ENCODE results near the gene SPATA24. TPM values are rescaled to one million over a fixed set of nuclear protein-coding genes. Genes with fewer than 3 reads are reported as not detected.
"Not testable (repeated sequence)": the region's sequence is repeated elsewhere in the genome, so short reads cannot be mapped to it uniquely, and the experiment has no call there.

Gene SPATA24
- total RNA-seq, 4 donors from 2014 or later = 1.3 to 2.2 (median 1.4) TPM; not detected in 1

DNA sequence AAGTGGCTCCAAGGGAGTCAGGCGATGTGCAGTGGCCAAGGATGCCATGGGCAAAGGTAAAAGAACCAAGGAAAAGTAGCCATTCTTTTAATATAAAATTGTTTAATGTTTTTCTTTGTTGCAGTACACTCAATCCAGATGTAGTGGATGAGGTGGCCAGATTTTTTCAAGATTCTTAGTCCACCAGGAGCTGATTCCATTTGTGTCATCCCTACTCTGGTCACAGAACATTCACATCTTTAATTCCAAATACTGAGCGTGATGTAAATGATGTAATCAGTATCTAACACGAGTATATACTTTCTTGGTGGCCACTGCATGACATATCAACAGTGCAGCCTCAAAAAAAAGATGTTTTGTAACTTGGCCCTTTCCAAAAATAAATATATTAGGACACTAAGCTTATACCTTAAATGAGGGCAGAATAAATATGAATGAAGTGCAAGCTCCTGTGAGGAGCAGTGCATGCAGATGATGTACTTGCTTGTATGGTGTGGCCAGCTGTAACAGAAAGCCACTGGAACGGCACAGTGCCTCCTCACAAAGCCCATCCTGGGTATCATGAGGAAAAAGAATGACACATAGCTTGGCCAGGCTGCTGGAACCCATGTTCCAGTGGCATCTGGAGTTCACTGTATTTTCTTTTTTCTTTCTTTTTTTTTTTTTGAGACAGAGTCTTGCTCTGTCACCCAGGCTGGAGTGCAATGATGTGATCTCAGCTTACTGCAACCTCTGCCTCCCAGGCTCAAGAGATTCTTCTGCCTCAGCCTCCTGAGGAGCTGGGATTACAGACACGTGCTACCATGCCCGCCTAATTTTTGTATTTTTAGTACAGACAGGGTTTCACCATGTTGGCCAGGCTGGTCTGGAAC, 6.5 kb upstream of the SPATA24 start:
- Histone ChIP-seq H3K4me1 (peaks cover 28% of the 10 kb centered on the region), H3K9me3 (no peaks in the 10 kb centered on the region), H3K36me3 (no peaks in the 10 kb centered on the region), H3K4me3 (no peak overlapping the region), H3K27ac (peak overlapping the region; percentile 28), H3K27me3 (no peaks in the 10 kb centered on the region)
- WGBS = 55% methylated on average over 6 of the region's 6 CpGs
- DNase-seq (ENCODE audit: low spot score in 2 of 2) = no peak
- TF ChIP-seq, protein P1, sequence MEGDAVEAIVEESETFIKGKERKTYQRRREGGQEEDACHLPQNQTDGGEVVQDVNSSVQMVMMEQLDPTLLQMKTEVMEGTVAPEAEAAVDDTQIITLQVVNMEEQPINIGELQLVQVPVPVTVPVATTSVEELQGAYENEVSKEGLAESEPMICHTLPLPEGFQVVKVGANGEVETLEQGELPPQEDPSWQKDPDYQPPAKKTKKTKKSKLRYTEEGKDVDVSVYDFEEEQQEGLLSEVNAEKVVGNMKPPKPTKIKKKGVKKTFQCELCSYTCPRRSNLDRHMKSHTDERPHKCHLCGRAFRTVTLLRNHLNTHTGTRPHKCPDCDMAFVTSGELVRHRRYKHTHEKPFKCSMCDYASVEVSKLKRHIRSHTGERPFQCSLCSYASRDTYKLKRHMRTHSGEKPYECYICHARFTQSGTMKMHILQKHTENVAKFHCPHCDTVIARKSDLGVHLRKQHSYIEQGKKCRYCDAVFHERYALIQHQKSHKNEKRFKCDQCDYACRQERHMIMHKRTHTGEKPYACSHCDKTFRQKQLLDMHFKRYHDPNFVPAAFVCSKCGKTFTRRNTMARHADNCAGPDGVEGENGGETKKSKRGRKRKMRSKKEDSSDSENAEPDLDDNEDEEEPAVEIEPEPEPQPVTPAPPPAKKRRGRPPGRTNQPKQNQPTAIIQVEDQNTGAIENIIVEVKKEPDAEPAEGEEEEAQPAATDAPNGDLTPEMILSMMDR (IDR thresholded peaks at IDR 0.05) = no peak
- TF ChIP-seq POLR2A (IDR thresholded peaks at IDR 0.05) (no peak), EP300 (IDR thresholded peaks at IDR 0.05) (no peak), POLR2AphosphoS5 (IDR thresholded peaks at IDR 0.05) (no peak)

DNA sequence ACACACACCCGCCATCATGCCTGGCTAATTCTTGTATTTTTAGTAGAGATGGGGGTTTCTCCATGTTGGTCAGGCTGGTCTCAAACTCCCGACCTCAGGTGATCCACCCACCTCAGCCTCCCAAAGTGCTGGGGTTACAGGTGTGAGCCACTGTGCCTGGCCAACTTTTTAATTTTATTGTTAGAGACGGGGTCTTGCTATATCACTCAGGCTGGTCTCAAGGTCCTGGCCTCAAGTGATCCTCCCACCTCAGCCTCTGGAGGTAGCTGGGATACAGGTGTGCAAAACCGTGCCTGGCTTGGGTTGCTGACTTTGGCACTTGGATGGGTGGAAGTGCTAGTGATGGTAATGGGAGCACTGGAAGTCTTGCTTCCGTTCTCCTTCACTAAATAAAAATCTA, 5.2 kb upstream of the SPATA24 start:
- H3K27ac ChIP-seq; H3K27me3 ChIP-seq; DNase-seq (ENCODE audit: low spot score in 2 of 2); H3K36me3 ChIP-seq; H3K9me3 ChIP-seq; H3K4me3 ChIP-seq: not testable (repeated sequence)
- peaks cover 20% of the 10 kb centered on the region for H3K4me1 ChIP-seq
- WGBS = 82% methylated on average over 5 of the region's 5 CpGs

DNA sequence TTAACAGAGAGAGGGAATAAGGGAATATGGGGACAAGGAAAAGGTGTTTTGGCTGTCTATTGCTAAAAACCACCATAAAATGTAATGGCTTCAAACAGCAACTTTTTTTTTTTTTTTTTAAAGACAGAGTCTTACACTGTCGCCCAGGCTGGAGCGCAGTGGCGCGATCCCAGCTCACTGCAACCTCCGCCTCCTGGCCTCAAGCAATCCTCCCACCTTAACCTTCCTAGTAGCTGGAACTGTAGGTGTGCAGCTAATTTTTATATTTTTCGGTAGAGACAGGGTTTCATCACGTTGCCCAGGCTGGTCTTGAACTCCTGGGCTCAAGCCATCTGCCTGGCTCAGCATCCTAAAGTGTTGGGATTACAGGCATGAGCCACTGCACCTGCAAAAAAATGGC, 4.3 kb upstream of the SPATA24 start:
- Histone ChIP-seq H3K27me3 (no peaks in the 10 kb centered on the region), H3K27ac (no peak overlapping the region), H3K4me1 (peaks cover 26% of the 10 kb centered on the region), H3K36me3 (no peaks in the 10 kb centered on the region), H3K9me3 (no peaks in the 10 kb centered on the region), H3K4me3 (no peak overlapping the region)
- DNase-seq (ENCODE audit: low spot score in 2 of 2) = no peak
- 77% methylated on average over 7 of the region's 7 CpGs for WGBS
- no peak for TF ChIP-seq POLR2AphosphoS5 (IDR thresholded peaks at IDR 0.05)
- TF ChIP-seq POLR2A (IDR thresholded peaks at IDR 0.05) = no peak
- TF ChIP-seq, protein P1 (IDR thresholded peaks at IDR 0.05) = no peak
- TF ChIP-seq EP300 (IDR thresholded peaks at IDR 0.05) = no peak

DNA sequence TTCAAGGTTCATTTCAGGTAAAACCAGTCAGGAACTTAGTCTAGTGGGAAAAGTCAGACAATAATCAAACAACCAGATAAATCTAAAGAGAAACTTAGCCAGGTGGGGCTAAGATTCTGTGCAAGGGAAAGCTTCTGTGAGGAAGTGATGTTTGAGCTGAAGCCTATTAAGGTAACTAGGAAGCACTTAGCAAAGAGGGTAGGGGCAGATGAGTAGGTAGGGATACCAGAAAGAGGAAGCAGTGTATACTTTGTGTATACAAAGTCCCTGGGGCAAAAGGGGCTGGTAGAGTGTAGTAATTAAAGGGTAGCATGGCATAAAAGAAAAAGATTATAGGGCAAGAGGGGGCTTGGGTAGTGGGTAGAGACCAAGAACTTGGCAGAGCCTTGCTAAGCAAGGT, 3.6 kb upstream of the SPATA24 start:
- Histone ChIP-seq H3K27ac (no peak overlapping the region), H3K36me3 (no peaks in the 10 kb centered on the region), H3K4me3 (no peak overlapping the region), H3K4me1 (peaks cover 29% of the 10 kb centered on the region), H3K27me3 (no peaks in the 10 kb centered on the region), H3K9me3 (no peaks in the 10 kb centered on the region)
- no peak for TF ChIP-seq POLR2A (IDR thresholded peaks at IDR 0.05)
- no peak for TF ChIP-seq POLR2AphosphoS5 (IDR thresholded peaks at IDR 0.05)
- TF ChIP-seq EP300 (IDR thresholded peaks at IDR 0.05) = no peak
- TF ChIP-seq, protein P1 (IDR thresholded peaks at IDR 0.05) = no peak
- no peak for DNase-seq (ENCODE audit: low spot score in 2 of 2)

DNA sequence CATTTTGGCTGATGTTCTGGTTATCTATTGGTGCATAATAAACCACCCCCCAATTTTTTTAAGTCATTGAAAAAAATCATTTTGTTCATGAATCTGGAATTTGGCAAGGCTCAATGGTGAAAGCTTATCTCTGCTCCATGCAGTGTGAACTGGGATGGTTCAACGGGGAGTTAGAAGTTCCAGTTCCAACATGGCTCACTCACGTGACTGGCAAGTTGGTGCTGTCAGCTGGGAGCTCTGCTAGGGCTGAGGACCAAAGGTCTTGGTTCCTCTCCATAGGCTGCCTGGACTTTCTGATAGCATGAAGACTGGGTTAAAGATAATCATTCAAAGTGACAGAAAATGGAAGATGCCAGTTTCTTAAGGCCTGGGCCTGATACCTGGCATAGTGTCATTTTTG, 3.1 kb upstream of the SPATA24 start:
- 68% methylated on average over 2 of the region's 2 CpGs for whole genome bisulfite sequencing
- no peak for TF ChIP-seq POLR2AphosphoS5 (IDR thresholded peaks at IDR 0.05)
- TF ChIP-seq, protein P1 (IDR thresholded peaks at IDR 0.05) = no peak
- TF ChIP-seq EP300 (IDR thresholded peaks at IDR 0.05) = no peak
- no peak for TF ChIP-seq POLR2A (IDR thresholded peaks at IDR 0.05)
- Histone ChIP-seq H3K36me3 (no peaks in the 10 kb centered on the region), H3K4me1 (peaks cover 29% of the 10 kb centered on the region), H3K27me3 (no peaks in the 10 kb centered on the region), H3K27ac (no peak overlapping the region), H3K9me3 (no peaks in the 10 kb centered on the region), H3K4me3 (no peak overlapping the region)
- DNase-seq (ENCODE audit: low spot score in 2 of 2) = no peak
